ENCODE data around the gene HYDIN.

Gene HYDIN

GRCh38 chr16:70760221-70760620, 470.3 kb downstream of the HYDIN start:
- DNase-seq (ENCODE audit: low spot score): no peak

GRCh38 chr16:70759666-70760065, 470.9 kb downstream of the HYDIN start:
- DNase-seq (ENCODE audit: low spot score): no peak

- no peak for DNase-seq (ENCODE audit: low spot score)
These were observed 471.7 kb downstream of the HYDIN start for GRCh38 chr16:70758786-70759185.

All from hepatic stellate cell (primary cell).